ENCODE data around the gene MFSD11. TPM values are rescaled to one million over a fixed set of nuclear protein-coding genes. Genes with fewer than 3 reads are reported as not detected.

Gene MFSD11
- total and polyA plus RNA-seq, 2 of the 8 experiments (the other 6 are each of a cell fraction or from before 2014, with no cell fraction given), result 17.7 to 19.8 TPM

DNA sequence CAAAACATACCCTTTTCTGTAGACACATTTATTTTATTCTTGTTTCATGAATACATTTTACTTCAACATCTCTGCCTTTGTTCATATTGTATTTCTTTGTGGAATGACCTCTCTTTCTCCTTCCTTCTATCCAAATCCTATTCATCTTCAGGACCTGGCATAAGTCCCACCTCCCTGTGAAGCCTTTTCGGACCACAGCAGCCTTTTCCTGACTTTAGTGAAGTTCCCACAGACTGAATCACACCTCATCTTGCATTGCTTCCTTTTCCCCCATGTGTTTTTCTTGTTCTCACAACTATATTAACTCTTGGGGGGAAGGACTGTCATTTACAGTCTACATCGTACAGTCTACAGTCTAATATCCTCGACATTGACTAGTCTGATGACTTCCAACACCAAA is 58.2 kb downstream of the MFSD11 start:
- CTCF ChIA-PET (ENCODE audit: partially characterized antibody), result no interaction called here
- Histone ChIP-seq H3K23ac (ENCODE audit: insufficient read length) (no peak overlapping the region), H2BK5ac (ENCODE audit: low read depth, low read length) (no peak overlapping the region), H2BK12ac (ENCODE audit: low read depth, low read length) (no peak overlapping the region), H3K56ac (replicated peaks; ENCODE audit: insufficient read length, low read depth, low read length) (no peak overlapping the region), H2BK20ac (ENCODE audit: low read length) (no peak overlapping the region), H3K23me2 (ENCODE audit: low read depth, low read length) (no peaks in the 10 kb centered on the region), H4K20me1 (replicated peaks in 1 of 2; ENCODE audit: control insufficient read depth in 1 of 2, insufficient read depth in 2 of 2, low read length in 2 of 2) (no peaks in the 10 kb centered on the region), H3K79me2 (ENCODE audit: control insufficient read depth in 1 of 2, insufficient read depth in 2 of 2, low read length in 2 of 2) (no peaks in the 10 kb centered on the region), H2AK5ac (ENCODE audit: low read depth, low read length) (no peak overlapping the region), H3K27me3 (replicated peaks in 1 of 4; ENCODE audit: control insufficient read depth in 3 of 4, extremely low read depth in 1 of 4, insufficient read depth in 3 of 4, low read length in 3 of 4) (no peaks in the 10 kb centered on the region), H2BK15ac (ENCODE audit: low read length) (no peak overlapping the region), H3K4ac (replicated peaks; ENCODE audit: insufficient read length, low read depth, low read length) (no peak overlapping the region), H4K5ac (ENCODE audit: insufficient read length, low read depth, low read length) (no peak overlapping the region), H2BK120ac (replicated peaks; ENCODE audit: low read depth, low read length) (no peak overlapping the region), H4K8ac (ENCODE audit: extremely low read depth, insufficient read depth, low read length) (no peak overlapping the region), H2AFZ (ENCODE audit: low read length) (no peak overlapping the region), H3K4me2 (ENCODE audit: insufficient read depth in 1 of 2, low read depth in 2 of 2, low read length in 2 of 2) (no peak overlapping the region), H4K91ac (replicated peaks; ENCODE audit: insufficient read length, low read length) (no peak overlapping the region), H3K4me3 (ENCODE audit: extremely low read depth in 1 of 4, insufficient read depth in 2 of 4, low read depth in 3 of 4, low read length in 4 of 4) (no peak overlapping the region), H3K9me3 (ENCODE audit: insufficient read depth in 2 of 2, low read depth in 1 of 2, low read length in 1 of 2) (no peaks in the 10 kb centered on the region), H3K18ac (ENCODE audit: extremely low read depth, low read length) (no peak overlapping the region), H3K79me1 (ENCODE audit: low read depth, low read length) (no peaks in the 10 kb centered on the region), H3K14ac (ENCODE audit: insufficient read length) (no peak overlapping the region), H3K36me3 (ENCODE audit: control insufficient read depth in 2 of 4, insufficient read depth in 4 of 4, low read length in 3 of 4) (no peaks in the 10 kb centered on the region), H3K9ac (replicated peaks in 1 of 4; ENCODE audit: extremely low read depth in 1 of 4, low read depth in 3 of 4, low read length in 3 of 4) (no peak overlapping the region), H3K27ac (ENCODE audit: low read depth, low read length) (no peak overlapping the region), H3K4me1 (replicated peaks in 1 of 4; ENCODE audit: control insufficient read depth in 3 of 4, insufficient read depth in 4 of 4, low read length in 3 of 4) (peaks cover 0 to 5% (median 2%) of the 10 kb centered on the region in 4 experiments; a peak in 4 of 7 replicates)
- FAIRE-seq (no peak), DNase-seq (ENCODE audit: low read depth in 1 of 2, low spot score in 2 of 2) (no peak)
- 93% methylated on average over 3 of the region's 3 CpGs; no CpG with 5 or more reads in 1 of the 2 experiments for WGBS, 2 experiments (ENCODE audit: extremely low coverage in 1 of 2, insufficient coverage in 1 of 2, insufficient read length in 1 of 2, insufficient replicate concordance in 2 of 2, low coverage in 1 of 2, low lambda C conversion rate in 2 of 2, missing lambda C conversion rate in 1 of 2)
- POLR2A ChIA-PET (ENCODE audit: partially characterized antibody), result no interaction called here
- TF ChIP-seq BCL11A (IDR thresholded peaks at IDR 0.05; ENCODE audit: low read depth in 2 of 2, low read length in 2 of 2), result no peak
